DOHH2 (cell line): ENCODE measurements around the gene MBOAT1.

Experiments used
- CTCF ChIP-seq: fragments of 200-600 bp; sonication (generic); IDR thresholded peaks from one replicate; pipeline ENCODE4 v1.5.1; 2014; ENCODE audit warnings: antibody characterized with exemption, mild to moderate bottlenecking, low read depth, low read length; ENCODE audit not compliant: poor library complexity, severe bottlenecking
- EZH2phosphoT487 ChIP-seq: fragments of 200-600 bp; sonication (generic); IDR thresholded peaks from 2 replicates; pipeline ENCODE4 v1.6.1; 2017; ENCODE audit warnings: borderline replicate concordance, mild to moderate bottlenecking, antibody characterized with exemption, low read length, moderate library complexity, mixed read lengths

GRCh38 chr6:20135677-20136268, 76.5 kb downstream of the MBOAT1 start:
- TF ChIP-seq CTCF = no peak
- no peak for TF ChIP-seq EZH2phosphoT487
